ENCODE results near the gene DIMT1.

Gene DIMT1

DNA sequence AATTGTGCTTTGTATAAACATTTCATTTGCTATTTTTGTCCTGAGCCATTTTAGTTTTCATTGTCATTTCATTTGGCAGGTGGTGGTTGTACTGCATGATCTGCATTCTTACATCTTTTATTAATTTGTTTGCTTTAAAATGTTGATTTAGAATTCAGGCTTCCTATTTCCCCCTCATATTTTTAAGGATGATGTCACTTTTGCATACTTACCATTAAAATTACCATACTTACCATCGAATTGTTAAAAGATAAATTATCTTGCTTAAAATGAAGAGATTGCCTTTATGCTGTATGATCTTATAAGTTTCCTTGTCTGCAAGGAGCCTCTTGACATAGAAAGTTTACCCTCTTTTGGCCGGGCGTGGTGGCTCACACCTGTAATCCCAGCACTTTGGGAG lies 31.1 kb downstream of the DIMT1 start:
- no peak for FAIRE-seq

DNA sequence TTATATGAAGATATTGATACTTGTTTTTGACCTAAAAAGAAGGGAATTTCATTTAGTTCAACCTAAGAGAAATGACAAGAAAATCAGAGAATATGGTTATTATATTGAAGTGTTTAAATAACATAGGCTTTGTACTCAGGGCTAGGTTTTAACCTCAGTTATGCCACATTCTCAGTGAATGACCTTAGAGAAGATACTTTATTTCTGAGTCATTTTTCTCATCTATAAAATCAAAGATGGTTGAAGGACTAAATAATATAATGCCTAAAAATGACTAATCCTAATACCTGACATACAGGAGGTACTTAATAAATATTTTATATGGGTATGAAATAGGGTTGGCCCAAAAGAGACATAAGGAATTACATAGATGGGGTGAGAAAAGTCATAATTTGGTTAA lies 32.3 kb downstream of the DIMT1 start:
- FAIRE-seq (no peak), DNase-seq (ENCODE audit: extremely low spot score, insufficient read length, low read depth) (no peak)

More for the DNA sequence above, 31.1 kb downstream of the DIMT1 start:
- no peak for DNase-seq (ENCODE audit: extremely low spot score, insufficient read length, low read depth)

DNA sequence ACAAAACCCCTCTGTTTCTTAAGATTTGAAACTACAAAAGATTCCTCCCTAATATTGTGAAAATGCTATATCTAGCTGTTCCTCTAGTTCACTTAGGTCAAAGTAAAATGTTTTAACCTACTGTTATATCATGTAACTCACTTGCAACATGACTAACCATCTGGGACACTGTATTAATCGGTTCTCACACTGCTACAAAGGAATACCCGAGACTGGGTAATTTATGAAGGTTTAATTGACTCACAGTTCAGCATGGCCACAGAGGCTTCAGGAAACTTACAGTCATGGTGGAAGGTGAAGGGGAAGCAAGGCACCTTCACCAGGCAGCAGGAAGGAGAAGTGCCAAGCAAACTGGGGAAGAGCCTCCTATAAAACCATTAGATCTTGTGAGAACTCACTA lies 34.7 kb downstream of the DIMT1 start:
- FAIRE-seq (peak; percentile 15), DNase-seq (ENCODE audit: extremely low spot score, insufficient read length, low read depth) (no peak)

DNA sequence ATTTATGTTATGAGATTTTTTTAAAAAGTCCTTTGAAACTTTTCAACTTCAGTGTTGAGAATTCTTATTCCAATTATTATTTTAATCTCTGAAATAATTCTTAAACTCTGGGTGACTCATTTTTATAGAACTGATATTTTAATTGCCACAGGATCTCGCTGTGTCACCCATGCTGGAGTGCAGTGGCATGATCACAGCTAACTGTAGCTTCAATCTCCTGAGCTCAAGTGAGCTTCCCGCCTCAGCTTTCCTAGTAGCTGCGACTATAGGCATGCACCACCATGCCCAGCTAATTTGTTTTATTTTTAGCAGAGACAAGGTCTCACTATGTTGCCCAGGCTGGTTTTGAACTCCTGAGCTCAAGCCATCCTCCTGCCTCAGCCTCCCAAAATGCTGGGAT lies 41.0 kb downstream of the DIMT1 start:
- DNase-seq (ENCODE audit: extremely low spot score, insufficient read length, low read depth) (no peak), FAIRE-seq (no peak)

DNA sequence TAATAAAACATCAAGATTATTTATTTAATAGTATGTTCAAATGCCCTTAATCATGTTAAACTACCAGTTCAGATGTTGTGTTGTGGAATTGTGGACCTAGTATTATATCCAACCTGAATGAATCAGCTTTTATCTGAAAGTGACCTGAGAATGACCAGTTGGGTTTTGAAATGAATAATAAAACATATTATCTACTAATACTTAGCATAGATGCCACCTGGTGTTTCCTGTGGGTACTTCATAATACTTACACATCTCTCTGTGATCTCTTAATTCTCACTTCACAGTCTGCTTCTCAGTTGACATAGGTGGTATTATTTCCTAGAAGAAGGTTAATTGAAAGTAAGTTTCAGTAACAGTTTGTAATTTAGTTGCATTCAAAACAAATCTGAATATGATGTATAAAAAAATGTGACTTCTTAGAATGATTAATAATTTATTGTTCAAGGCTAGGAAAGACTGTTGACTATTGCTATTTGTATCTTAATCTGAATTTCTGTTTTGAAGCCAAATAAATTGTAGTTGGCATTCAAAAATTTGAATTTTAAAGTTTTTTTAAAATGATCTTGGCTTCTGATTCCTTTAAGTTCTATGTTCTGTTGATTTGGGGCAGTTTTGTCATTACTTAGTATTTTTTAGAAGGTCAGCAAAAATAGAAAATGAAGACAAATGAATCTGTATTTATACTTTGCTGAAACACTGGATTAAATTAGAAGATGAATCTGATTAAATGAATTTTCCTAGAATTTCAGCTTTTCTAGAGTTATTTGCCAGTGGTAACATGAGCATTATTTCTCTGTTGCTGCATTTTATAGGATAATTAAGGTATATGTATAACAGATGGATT lies 49.5 kb downstream of the DIMT1 start:
- DNase-seq (ENCODE audit: extremely low spot score, insufficient read length, low read depth) = no peak
- peak; percentile 49 for FAIRE-seq

DNA sequence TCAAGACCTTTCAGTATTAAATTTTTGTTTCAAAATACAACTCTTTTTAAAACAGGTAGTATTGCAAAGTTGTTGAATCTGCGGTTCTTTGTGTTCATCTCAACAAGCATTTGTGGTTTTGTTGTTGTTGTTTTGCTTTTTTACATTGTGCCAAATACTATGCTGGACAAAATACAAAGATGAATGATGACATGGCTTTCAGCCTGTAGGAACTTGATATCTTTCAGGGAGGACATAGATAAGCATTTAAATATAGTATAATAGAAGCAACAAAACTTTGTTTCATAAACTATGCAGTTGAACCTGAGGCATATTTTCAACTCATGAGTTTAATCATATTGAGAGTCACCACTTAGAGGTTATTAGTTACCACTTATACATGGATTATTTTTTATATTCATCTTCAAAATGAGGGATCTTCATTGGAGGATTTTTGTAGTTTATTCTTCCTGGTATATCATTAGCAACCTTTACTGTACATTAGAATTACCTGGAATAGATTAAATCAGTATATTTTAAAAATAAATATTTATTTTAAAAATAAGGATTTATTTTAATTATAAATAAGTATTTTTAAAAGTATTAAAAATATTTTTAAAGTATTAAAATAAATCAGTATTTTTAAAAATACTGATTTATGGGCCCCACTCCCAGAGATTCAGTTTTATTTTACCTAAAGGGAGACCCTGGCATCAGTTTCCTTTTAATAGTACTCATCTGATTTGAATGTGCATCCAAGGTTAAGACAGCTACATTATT lies 54.8 kb downstream of the DIMT1 start:
- no peak for DNase-seq (ENCODE audit: extremely low spot score, insufficient read length, low read depth)
- FAIRE-seq = no peak

DNA sequence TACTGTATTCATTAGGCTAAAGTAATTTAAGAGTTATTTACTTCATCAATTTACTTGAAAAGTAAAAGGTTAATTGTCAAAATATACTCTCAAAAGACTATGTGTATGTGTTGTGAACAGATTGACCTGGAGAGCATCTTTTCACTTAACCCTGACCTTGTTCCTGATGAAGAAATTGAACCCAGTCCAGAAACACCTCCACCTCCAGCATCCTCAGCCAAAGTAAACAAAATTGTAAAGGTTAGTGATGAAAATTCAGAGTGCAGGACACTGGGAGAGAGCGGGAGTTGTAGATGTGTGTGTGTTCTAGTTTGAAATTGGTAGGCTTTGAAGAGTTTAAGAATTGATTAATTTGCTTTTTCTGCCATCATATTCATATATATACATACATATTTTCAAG lies 55.8 kb downstream of the DIMT1 start:
- no peak for DNase-seq (ENCODE audit: extremely low spot score, insufficient read length, low read depth)
- no peak for FAIRE-seq

DNA sequence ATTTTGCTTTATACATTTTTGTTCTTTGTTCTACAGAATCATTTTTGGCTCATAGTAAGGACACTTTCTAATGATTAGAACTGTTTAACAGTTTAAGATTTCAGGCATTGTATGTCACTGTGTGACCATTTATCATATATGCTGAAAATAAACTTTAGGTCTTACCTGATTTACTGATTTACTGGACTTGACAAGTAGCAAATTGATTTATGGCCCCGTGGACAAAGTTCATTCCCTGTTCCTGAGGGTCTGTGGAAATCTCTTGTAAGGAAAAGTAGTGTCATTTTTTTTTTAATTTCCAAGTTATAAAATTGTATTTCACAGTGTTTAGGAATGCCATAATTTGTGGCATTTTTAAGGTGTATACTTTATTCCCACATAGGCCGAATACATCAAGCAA lies 57.0 kb downstream of the DIMT1 start:
- DNase-seq (ENCODE audit: extremely low spot score, insufficient read length, low read depth) (no peak), FAIRE-seq (no peak)

DNA sequence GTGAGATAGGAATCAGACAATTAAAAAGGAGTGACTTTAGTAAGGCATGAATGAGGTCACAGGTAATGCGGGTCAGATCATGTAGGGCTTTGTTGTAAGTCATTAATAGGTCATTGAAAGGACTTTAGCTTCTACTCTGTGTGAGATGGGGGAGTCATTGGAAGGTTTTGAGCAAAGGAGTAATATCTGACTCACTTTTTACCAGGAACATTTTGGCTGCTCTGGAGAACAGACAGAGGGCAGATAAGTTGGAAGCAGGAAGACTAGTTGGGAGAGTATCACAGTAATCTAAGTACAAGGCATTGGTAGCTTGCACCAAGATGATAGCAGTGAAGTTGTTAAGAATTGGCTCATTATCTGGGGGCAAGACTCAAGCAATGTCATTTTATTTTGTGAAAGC lies 60.3 kb downstream of the DIMT1 start:
- FAIRE-seq (no peak), DNase-seq (ENCODE audit: extremely low spot score, insufficient read length, low read depth) (no peak)

DNA sequence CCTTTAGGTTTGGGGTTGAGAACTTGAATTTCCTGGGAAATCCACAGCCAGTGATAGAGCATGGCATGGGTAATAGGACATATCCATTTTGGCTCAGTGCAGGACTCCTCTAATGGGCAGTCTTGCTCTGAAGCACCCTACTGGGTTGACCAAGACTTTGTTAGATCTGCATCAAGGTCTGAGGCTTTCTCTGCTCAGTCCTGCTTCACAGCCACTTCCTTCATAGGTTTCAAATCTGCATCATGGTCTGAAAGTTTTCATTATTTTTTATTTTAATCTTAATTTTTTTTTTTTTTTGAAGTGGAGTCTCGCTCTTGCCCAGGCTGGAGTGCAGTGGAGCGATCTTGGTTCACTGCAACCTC lies 61.2 kb downstream of the DIMT1 start:
- DNase-seq (ENCODE audit: extremely low spot score, insufficient read length, low read depth) (no peak), FAIRE-seq (no peak)

DNA sequence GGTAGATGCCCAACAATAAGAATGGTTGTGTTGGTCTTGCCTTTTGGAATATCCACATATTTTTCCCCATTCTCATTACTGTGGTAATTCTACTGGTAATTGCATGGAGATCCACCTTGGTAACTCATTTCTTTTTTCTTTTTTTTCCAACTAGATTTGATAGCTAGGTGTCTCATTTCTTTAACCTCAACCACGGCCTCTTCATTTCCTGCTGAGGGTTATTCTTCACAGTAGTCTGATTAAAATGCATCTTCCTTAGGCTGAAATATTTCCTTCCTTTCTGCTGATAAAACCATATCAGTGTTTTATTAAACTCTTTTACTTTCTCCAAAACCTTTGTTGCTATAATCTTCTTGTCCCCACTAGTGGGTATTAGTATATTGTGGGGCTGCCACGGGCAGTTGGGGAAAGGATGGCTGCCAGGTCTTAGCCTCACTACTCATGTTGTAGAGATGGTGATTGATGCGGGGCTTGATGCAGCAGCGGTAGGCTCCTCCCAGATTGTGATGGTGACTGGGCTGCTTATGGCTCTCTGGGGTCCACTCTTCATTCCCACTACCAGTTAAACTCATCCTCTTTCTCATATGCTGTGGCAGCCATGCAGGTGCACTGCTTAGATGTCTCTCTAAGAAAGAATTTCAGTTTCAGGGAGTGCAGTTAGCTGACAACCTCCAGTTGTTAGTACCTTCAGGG lies 61.8 kb downstream of the DIMT1 start:
- FAIRE-seq (no peak), DNase-seq (ENCODE audit: extremely low spot score, insufficient read length, low read depth) (no peak)

DNA sequence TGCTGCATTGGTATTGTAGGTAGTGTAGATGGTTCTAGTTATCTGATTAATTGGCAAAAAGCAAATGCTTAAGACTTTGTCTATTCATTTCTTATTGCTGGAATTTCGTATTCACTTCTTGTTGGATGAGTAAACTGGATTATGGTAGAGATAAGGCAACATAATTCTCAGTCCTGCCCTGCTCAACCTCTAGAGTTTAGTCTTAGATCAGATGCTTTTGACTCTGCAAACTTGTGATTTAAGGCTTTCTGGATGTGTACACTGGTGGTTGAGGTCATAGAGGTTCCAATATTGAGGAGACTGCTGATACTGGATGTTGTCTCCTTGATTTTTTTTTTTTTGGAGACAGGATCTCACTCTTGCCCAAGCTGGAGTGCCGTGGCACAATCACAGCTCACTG lies 62.7 kb downstream of the DIMT1 start:
- FAIRE-seq (no peak), DNase-seq (ENCODE audit: extremely low spot score, insufficient read length, low read depth) (no peak)

DNA sequence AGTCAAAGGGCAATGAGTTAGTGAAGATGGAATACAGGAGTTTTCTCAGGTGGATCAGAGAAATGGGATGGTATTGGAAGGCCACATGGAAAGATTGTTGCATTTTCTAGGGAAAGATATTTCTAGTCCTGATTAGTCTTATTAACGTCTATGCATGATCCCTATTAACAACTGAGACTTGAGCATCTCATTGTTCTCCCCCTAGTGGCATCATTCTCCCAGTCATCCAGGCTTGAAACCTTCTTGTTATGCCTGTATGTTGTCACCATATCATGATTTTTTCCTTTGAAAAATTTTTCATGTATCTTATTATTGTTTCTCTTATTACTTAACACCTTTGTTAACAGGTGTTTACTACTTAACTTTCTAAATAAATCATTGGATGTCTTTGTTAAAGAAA lies 63.3 kb downstream of the DIMT1 start:
- no peak for DNase-seq (ENCODE audit: extremely low spot score, insufficient read length, low read depth)
- peak; percentile 46 for FAIRE-seq

All from GM18507 (cell line).